ENCODE results near the gene PPP1R14B.

DNA sequence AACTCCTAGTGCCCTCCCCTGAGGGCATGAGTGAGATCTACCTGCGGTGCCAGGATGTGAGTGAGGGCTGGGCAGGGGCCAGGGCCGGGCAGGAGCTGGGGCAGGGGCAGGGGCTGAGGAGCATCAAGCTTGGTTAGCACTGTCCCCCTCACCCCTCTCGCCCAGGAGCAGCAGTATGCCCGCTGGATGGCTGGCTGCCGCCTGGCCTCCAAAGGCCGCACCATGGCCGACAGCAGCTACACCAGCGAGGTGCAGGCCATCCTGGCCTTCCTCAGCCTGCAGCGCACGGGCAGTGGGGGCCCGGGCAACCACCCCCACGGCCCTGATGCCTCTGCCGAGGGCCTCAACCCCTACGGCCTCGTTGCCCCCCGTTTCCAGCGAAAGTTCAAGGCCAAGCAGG is 26.5 kb downstream of the PPP1R14B start:
- TF ChIP-seq CTCF (IDR thresholded peaks at IDR 0.05; ENCODE audit: low read length) (no peak), EZH2 (optimal IDR thresholded peaks at IDR 0.05; ENCODE audit: low read depth, low read length) (no peak)

All from MM.1S (cell line).